GOT3 (cell line): ENCODE measurements around the gene ZG16B.

ENCODE experiments used
- DNase-seq: peaks from one replicate; lab custom pipeline; 2025; ENCODE audit warnings: mixed read lengths; lab: John Stamatoyannopoulos, UW

ZG16B gene, protein sequence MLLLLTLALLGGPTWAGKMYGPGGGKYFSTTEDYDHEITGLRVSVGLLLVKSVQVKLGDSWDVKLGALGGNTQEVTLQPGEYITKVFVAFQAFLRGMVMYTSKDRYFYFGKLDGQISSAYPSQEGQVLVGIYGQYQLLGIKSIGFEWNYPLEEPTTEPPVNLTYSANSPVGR

DNA sequence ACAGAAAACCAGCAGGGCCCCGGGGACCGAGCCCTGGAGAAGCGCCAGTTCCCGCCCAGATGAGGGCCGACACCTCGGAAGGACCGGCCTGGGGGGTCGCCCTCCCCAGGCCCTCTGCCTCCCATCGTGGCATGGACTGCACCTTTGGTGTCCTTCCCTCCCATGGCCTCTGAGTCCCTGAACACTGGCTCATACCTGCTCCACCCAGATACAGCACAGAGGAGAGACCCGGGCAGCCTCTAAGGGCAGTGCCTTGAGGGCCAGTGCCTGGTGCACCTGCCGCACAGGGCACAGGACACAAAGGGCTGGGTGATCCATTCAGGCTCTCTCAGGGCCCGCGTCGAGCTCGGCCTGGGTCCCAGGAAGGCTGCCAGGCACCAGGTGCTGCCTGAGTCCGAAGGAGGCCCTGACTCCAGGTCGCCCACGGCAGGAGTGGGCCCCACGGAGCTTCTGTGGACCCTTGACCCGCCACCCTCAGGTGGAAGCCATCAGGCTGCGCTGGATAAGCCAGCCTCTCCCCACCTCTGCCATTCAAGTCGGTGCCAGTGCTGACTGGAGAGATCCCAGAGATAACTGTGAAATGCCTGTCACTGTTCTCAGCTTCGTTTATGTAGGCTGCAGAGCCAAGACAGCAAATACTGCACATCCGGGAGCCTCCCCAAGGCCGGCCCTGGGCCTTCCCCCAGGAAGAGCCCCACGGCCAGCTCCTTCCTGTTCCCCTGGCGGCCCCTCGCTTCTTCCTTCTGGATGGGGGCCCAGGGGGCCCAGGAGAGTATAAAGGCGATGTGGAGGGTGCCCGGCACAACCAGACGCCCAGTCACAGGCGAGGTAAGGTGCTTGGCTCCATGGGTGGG is at the start of gene ZG16B:
Gene ZG16B (plus strand): TSS at position 803 of the 854 bp plus-strand sequence. CDS start 139 bp downstream, outside the sequence.
- no peak for DNase-seq

DNA sequence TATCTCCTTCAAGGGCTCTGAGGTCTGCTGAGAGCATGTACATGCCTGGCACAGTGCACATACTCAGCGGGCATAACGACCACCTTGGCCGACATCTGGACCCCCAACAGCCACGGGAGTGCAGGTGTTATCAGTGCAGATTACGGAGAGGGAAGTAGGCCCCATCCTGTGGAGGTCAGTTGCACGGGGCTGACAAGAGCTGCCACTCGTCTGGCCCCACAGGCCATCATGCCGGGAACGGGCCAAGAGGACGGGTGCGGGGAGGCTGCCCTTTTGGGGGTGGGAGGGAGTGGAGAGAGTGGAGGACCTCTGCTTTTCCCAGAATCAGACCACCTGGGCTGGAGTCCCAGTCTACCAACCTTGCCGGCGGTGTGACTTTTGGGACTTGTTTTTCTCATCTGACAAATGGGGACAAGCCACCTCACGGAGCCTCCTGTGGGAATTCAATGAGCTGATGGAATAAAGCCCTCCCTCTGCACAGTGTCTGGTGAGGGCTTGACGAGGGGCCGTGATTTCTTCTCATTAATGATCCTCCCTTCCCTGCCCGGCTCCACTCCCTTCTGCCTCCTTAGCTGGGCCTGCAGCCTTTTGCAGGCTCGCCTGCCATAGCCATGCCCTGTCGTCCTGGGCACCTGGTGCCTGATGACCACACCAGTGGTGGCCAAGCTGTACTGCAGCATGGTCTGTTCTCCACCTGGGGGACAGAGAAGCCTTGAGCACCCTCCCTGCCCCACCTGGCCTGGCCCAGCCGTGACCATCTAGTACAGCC is 47.3 kb upstream of the ZG16B start:
- no peak for DNase-seq

DNA sequence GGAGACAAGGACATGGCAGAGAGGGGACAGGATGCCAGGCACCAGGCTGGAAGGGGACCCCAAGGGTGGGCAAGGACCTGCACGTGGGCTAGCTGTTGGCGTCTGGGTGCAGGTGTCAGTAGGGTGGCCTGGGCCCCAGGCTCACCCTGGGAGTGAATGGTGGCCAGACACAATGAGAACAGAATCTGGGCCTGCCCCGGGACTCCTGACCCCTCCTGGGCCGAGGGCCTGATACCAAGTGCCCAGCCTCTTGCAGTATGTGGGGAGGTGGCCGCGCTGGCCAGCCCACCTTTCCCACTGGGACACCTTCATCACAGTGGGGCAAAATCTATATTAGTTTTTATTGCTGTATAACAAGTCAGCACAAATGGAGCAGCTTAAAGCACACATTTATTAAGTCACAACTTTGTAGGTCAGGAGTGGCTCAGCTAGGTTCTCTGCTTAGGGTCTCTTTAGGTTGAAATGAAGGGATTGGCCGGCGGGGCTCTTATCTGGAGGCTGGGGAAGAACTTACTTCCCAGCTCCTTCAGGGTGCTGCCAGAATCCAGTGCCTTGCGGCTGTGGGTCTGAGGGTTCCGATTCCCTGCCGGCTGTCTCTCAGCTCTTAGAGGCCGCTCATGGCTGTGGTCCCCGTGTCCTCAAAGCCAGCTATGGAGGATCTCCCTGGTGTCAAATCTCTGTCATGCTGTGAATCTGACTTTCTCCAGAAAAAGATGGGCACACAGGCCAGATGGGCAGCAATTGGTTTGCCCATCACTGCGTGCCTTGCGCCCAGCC is 46.3 kb upstream of the ZG16B start:
- DNase-seq: no peak

DNA sequence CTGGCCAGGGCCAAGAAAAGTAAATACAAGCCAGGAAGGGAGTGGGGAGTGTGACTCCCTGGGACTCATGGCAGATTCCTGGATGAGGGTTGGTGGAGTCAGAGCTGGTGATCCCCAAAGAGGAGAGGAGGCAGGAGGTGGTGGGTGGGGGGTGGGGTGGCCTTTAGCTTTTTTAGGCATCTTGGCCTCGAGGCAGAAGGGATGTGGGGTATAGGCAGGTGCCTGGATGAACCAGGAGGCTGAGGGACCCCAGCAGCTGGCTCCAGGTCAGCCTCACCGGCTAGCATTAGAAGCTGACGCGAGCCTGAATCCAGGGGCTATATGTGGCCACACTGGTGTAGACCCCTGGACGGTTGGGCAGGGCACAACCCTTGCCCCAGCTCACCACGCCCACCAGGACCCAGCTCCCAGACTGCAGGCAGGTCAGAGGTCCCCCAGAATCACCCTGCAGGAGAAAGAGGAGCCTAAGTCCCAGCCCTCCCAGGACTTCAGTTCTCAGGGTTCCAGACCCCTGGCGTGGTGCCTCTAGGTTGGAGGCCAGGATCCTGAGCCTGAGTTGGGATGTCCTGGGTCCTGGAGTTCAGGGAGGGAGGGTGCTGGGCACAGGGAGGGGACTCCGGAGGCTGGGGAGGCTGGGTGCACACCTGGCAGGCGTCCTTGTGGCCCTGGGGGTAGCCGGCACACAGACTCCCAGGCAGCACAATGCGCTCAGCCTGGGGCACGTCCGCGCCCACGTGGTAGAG is 45.6 kb upstream of the ZG16B start:
- no peak for DNase-seq

DNA sequence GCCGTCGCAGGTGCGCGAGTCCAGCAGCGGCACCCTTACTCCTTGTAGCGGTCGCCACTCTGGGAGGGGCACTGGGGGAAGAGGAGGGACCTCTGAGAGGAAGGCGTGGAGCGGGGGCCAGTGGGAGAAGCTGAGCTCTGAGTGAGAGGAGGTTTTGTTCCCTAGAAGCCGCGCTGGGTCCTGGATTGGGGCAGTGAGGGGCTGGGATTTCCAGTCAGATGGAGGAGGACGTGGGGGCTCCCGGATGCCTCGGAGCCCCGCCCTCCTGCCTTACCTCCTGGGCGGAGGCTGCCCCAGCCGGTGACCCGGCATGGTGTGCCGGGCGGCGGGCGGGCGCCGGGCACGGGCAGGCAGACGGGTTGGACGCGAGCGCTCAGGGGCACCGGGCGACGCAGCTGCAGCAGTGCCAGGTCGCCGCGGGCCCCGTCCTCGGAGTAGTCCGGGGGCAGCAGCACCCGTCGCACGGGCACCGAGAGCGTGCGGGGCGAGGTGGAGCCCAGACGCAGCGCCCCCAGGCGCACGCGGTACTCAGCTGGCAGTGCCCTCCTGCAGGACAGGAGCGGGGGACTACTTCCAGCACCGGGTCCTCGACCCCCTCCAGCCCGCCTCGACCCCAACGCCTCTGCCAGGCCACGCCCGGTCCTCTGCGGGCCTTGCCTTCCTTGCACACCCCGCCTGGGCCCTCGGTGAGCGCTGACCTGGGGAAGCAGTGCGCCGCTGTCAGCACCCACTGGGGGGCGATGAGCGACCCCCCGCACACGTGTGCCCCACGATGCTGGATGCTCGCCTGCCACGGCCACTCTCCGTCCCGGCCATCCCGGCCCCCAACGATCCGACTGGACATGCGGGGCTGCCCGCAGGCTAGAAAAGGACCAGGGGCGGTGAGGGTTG is 44.8 kb upstream of the ZG16B start:
- DNase-seq: no peak

DNA sequence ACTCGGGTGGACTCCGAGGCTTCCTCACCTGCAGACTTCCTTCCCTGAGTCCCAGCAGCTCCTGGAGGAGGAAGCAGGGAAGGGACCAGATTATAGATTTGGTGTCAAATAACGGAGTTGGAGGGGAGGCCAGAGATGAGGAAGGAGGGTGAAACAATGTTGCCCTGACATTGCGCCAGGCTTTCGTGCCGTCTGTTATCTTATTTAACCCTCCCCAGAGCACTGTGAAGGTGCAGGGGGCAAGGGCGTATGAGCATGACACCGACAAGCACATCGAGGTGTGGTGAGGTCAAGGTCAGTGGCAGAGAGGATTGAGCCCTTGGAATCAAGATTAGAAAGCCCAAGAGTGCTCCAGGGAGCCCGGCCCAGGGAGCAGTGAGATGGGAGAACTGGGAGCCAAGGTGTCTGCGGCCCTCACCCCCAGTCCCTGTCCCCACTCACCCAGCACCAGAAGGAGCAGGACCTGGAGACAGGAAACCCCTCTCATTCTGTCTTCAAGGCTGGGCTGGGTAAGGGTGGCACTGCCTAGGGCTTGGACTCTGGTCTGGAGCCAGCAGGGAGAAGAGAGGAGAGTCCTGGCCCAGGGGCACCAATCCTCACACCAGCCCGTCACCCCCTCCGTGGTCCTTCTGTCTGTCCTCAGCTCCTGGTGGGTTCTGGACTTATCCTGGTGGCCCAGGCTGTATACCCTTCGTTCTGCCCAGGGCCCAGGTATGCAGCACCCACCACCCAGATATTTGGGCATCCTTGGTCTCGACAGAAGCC is 43.9 kb upstream of the ZG16B start:
- DNase-seq: no peak

DNA sequence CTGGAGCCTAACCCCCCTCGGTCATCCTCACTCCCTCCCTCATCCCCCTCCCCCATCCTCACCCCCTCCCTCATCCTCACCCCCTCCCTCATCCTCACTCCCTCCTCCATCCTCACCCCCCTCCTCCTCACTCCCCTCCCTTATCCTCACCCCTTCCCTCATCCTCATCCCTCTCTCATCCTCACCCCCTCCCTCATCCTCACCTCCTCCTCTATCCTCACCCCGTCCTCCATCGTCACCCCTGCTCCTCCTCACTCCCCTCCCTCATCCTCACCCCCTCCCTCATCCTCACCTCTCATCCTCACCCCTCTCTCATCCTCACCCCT is 43.3 kb upstream of the ZG16B start:
- DNase-seq: no peak

DNA sequence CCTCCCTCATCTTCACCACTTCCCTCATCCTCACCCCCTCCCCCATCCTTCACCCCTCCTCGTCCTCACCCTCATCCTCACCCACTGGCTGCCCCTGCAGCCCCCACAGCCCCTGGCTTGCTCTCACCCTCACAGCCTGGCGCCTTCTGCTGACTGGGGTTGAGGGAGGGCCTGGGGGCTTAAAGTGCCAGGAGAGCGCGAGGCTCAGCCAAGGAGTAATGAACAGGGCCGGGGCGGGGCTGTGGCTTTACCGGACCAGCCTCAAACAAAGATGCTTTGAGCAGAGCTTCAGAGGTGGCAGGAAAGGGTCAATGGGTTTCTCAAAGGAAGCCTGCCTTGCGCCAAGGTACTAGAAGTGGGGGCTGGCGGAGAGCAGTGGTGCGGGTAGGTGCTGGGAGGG is 42.7 kb upstream of the ZG16B start, which contains the start of gene PRSS33:
Gene PRSS33 (minus strand): TSS at position 155 of the 400 bp plus-strand sequence. CDS start 1,013 bp downstream, outside the sequence.
- no peak for DNase-seq

DNA sequence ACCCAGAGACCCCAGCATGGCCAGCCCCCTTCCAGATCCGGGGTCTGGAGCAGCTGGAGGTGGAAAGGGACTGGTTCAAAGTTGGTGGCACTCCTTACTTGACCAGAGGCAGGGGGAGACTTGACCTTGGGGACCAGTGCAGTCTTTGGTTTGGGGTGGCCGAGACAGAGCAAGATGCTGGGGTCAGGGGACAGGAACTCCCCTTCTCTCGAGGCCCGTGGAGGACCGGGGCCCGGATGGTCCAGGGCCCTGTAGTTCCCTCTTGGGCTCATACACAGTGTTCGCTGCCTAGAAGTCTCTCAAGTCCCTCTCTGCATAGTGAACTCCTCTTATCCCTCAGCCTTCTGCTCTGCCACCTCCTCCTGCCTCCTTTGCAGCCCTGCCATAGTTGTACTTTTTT is 42.1 kb upstream of the ZG16B start:
- DNase-seq: no peak

DNA sequence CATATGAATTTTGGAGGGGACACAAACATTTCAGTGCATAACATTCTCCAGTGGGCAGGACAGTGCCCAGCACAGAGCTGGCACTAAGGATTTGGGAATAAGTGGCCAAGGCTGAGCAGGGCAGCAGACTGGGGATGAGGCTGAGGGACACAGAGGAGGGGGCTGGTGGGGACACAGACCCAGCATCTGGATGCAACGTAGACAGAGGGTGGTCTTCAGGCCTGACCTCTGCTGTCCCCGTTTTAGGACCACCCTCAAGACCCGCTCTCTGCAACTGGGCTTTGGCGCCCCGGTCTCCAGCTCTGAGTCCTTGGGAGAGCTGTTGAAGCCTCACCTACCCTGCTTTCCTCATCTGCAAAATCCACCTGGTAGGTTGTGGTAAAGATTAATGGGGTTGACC is 39.5 kb upstream of the ZG16B start:
- DNase-seq: no peak

DNA sequence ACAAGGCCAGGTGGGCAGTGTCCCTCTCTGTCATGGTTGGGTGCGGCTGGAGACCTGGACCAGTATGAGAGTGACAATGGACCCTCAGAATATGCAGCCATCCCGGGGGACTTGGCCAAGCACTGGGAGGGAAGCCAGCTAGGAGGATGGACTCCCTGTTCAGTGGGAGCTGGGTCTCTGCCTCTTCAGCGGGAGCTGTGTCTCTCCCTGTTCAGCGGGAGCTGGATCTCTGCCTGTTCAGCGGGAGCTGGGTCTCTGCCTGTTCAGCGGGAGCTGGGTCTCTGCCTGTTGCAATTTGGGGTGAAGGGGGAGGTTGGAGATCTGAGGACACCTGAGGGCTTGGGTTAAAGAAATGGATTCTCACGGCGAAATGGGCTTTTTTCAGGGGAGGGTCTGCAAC is 38.9 kb upstream of the ZG16B start:
- DNase-seq: no peak

DNA sequence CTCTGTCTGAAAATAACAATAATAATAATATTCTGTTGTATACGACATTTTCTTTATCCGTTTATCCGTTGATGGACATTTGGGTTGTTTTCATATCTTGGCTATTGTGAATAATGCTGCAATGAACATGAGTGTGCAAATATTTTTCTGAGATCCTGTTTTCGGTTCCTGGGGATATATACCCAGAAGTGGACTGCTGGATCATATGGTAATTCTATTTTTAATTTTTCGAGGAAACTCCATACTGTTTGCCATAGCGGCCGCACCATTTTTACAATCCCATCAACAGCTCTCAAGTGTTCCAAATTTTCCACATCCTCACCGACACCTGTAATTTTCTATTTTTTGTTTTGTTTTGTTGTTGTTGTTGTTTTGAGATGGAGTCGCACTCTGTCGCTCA is 37.2 kb upstream of the ZG16B start:
- no peak for DNase-seq

DNA sequence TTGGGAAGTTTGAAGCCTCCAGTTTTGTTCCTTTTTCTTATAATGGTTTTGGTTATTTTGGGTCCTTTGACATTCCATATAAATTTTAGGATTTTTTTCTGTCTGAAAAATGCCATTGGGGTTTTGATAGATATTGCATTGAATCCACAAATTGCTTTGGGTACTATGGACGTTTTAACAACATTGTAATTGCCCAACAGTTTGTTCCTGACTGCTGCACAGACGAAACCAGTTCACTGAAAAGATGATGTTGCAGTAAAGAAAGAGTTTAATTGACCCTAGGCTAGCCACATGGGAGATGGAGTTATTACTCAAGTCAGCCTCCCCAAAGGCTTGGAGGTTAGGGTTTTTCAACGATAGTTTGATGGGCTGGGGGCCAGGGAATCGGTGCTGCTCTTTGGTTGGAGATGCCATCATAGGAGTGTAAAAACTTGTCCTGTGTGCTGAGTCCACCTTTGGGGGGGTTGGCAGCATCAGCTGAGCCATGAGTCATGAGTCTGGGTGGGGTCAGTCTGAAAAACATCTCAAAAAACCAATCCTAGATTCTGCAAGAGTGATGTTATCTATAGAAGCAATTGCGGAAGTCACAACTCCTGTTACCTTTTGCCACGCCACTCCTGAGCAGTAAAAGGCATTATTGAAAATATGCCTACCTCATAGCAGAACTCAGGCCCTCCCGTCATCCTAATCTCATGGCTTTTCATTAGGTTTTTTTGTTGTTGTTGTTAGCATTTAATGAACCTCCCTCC is 34.5 kb upstream of the ZG16B start:
- no peak for DNase-seq

DNA sequence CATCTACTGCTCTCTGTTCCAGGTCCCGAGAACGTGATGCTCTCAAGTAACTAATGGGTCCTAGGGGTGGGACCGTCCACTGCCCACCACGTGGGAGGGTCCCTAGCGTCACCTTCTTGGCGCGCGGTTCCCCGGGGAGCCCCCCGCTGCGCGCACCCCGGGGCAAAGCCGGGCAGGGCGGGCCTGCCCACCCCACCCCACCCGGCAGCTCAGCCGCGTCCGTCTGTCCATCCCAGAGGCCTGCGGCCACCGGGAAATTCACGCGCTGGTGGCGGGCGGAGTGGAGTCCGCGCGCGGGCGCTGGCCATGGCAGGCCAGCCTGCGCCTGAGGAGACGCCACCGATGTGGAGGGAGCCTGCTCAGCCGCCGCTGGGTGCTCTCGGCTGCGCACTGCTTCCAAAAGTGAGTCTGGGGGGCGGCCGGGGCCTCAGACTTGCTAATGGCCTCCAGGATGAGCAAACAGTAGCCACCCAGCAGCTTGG is 31.3 kb upstream of the ZG16B start:
- no peak for DNase-seq

DNA sequence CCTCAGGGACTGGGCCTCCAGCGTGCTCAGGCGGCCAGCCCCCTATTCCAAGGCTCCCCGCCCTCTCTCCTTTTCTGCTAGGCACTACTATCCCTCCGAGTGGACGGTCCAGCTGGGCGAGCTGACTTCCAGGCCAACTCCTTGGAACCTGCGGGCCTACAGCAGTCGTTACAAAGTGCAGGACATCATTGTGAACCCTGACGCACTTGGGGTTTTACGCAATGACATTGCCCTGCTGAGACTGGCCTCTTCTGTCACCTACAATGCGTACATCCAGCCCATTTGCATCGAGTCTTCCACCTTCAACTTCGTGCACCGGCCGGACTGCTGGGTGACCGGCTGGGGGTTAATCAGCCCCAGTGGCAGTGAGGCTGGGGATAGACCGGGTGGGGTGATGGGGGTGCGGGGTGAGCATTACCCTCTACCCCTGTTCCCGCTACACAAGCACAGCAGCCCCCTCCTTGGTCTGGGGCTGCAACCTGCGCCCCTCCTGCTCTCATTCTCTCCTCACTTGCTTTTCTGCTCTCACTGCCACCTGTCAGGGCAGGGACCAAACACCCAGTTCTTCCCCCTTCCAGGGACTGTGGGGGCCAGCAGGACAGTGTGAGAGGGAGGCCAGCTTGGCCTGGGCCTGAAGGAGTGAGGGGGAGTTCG is 30.8 kb upstream of the ZG16B start:
- DNase-seq: no peak

DNA sequence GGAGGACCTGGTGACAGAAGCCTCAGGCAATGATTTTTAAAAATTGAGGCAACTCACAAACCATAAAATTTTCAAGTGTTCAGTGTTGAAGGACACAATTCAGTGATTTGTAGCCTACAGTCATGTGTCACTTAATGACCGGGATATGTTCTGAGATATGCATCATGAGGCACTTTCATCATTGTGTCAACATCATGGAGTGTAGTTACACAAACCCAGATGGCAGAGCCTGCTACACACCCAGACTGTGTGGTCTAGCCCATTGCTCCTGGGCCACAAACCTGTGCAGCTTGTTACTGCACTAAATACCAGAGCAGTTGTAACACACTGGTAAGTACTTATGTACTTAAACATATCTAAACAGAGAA is 30.3 kb upstream of the ZG16B start:
- DNase-seq: no peak

DNA sequence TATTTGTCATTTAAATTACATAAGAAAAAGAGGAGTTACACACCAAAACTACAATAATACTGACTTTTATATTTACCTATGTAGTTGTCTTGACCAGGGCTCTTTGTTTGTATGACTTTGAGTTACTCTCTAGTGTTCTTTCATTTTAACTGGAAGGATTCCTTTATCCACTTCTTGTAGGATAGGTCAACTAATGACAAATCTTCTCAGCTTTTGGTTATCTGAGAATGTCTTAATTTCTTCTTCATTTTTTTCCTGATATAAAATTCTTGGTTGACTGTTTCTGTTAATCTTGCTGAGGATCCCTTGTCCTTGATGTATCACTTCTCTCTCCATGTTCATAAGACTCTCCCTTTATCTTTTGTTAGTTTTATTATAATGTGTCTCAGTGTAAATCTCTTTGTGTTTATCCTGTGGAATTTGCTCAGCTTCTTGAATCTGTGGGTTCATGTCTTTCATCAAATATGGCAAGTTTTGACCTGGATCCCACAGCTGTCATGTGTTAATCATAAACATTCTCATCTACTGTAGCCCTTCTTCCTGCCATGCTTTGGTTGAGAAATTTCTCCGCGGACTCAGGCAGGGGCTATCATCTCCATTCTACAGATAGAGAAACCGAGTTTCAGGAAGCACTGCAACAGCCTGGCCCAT is 26.4 kb upstream of the ZG16B start:
- no peak for DNase-seq

DNA sequence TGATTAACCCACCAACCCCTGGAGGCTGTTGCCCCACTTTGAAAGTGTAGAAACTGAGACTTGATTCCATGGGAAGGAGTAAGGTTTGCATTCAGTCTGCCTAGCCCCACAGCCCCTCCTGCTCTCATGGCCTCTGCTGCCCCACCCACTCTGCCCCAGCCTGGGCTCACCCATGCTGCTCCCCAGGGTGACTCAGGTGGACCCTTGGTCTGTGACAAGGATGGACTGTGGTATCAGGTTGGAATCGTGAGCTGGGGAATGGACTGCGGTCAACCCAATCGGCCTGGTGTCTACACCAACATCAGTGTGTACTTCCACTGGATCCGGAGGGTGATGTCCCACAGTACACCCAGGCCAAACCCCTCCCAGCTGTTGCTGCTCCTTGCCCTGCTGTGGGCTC is 25.4 kb upstream of the ZG16B start:
- DNase-seq: no peak
